GM23248 (cell line): Measurements from ENCODE around the gene PKN2. TPM values are rescaled to one million over a fixed set of nuclear protein-coding genes. Genes with fewer than 3 reads are reported as not detected.

ENCODE experiments used
- DNase-seq: peaks from one replicate; pipeline ENCODE4 v3.0.0-alpha.2; 2015
- H2AFZ ChIP-seq: fragments of 200-600 bp; sonication (generic); 2 replicates; pipeline ENCODE4 v1.6.1; 2016; ENCODE audit warnings: antibody characterized with exemption
- H3F3A ChIP-seq: fragments of 200-600 bp; sonication (generic); 2 replicates; pipeline ENCODE4 v1.6.1; 2016; ENCODE audit warnings: mild to moderate bottlenecking, antibody characterized with exemption, mixed run types; ENCODE audit not compliant: insufficient read depth
- H3K27ac ChIP-seq: fragments of 200-600 bp; sonication (generic); 2 replicates; pipeline ENCODE4 v1.5.1; 2016; ENCODE audit warnings: mild to moderate bottlenecking
- H3K27me3 ChIP-seq: fragments of 200-600 bp; sonication (generic); replicated peaks from 2 replicates; pipeline ENCODE4 v1.6.1; 2016; ENCODE audit warnings: mild to moderate bottlenecking; ENCODE audit not compliant: insufficient read depth
- H3K36me3 ChIP-seq: fragments of 200-600 bp; sonication (generic); 2 replicates; pipeline ENCODE4 v1.6.1; 2016; ENCODE audit warnings: low read depth, mild to moderate bottlenecking
- H3K4me1 ChIP-seq: fragments of 200-600 bp; sonication (generic); 2 replicates; pipeline ENCODE4 v1.6.1; 2016; ENCODE audit warnings: mild to moderate bottlenecking; ENCODE audit not compliant: insufficient read depth
- H3K4me2 ChIP-seq: fragments of 200-600 bp; sonication (generic); one replicate; pipeline ENCODE4 v1.6.1; 2016; ENCODE audit warnings: mild to moderate bottlenecking; ENCODE audit not compliant: unreplicated experiment
- H3K4me3 ChIP-seq: fragments of 200-600 bp; sonication (generic); 2 replicates; pipeline ENCODE4 v1.5.1; 2016; ENCODE audit warnings: mild to moderate bottlenecking
- H3K79me2 ChIP-seq: fragments of 200-600 bp; sonication (generic); 2 replicates; pipeline ENCODE4 v1.6.1; 2016; ENCODE audit warnings: mild to moderate bottlenecking; ENCODE audit not compliant: insufficient read depth
- H3K9ac ChIP-seq: fragments of 200-600 bp; sonication (generic); 2 replicates; pipeline ENCODE4 v1.6.1; 2016; ENCODE audit warnings: mild to moderate bottlenecking
- H3K9me2 ChIP-seq: fragments of 200-600 bp; sonication (generic); 2 replicates; pipeline ENCODE4 v1.6.1; 2016; ENCODE audit warnings: mixed run types, mild to moderate bottlenecking, moderate library complexity; ENCODE audit not compliant: insufficient read depth
- H3K9me3 ChIP-seq: fragments of 200-600 bp; sonication (generic); one replicate; pipeline ENCODE4 v1.6.1; 2017; ENCODE audit warnings: low read depth
- H4K20me1 ChIP-seq: fragments of 200-600 bp; sonication (generic); 2 replicates; pipeline ENCODE4 v1.6.0; 2016; ENCODE audit not compliant: insufficient read depth
- EZH2 ChIP-seq: fragments of 200-600 bp; sonication (generic); IDR thresholded peaks from 2 replicates; pipeline ENCODE4 v1.6.1; 2018; ENCODE audit warnings: antibody characterized with exemption, mild to moderate bottlenecking; ENCODE audit not compliant: insufficient read depth, poor library complexity, severe bottlenecking
- EZH2phosphoT487 ChIP-seq: fragments of 200-600 bp; sonication (generic); IDR thresholded peaks from 2 replicates; pipeline ENCODE4 v1.6.1; 2018; ENCODE audit warnings: antibody characterized with exemption, moderate library complexity, mild to moderate bottlenecking, low read depth; ENCODE audit not compliant: insufficient read depth
- WGBS, 2 experiments: methylation state at CpG; one replicate each; pipeline ENCODE4 v1.1.6; 2015 to 2017; ENCODE audit warnings: low lambda C conversion rate in 2 of 2, low coverage in 1 of 2; ENCODE audit errors: missing lambda C conversion rate in 2 of 2; 5-methylcytosine and 5-hydroxymethylcytosine counted together
- in situ Hi-C: fragments of 300-500 bp; cut with MboI; formaldehyde crosslinking; loops from 2 replicates; pipeline ENCODE4 v1.15.0; 2020
- polyA plus RNA-seq: library from polyadenylated mRNA; unstranded; fragments of >200 nt; fragmentation: Nextera tagmentation; extraction: Ambion mirVana; gene quantifications from 2 replicates; pipeline ENCODE4 v1.2.1, GENCODE V29; 2016
- total RNA-seq: library from RNA; depleted of rRNA; stranded (reverse); fragments of >200 nt; shearing (Covaris generic); gene quantifications from 2 replicates; pipeline ENCODE4 v1.2.3, GENCODE V29; 2014

Gene PKN2
- total and polyA plus RNA-seq, 2 experiments from 2014 or later = 24.0 to 32.6 TPM

GRCh38 chr1:88695781-88696180, 11.7 kb downstream of the PKN2 start:
- Histone ChIP-seq H3K9ac (no peak overlapping the region), H3K36me3 (no peaks in the 10 kb centered on the region), H3K4me1 (peaks cover 27% of the 10 kb centered on the region), H3K9me2 (no peaks in the 10 kb centered on the region), H4K20me1 (no peaks in the 10 kb centered on the region), H3K27ac (no peak overlapping the region), H3K27me3 (no peaks in the 10 kb centered on the region), H3K9me3 (no peaks in the 10 kb centered on the region), H3K4me2 (no peak overlapping the region), H3K79me2 (peaks cover 100% of the 10 kb centered on the region), H3F3A (peaks cover 15% of the 10 kb centered on the region), H2AFZ (no peak overlapping the region), H3K4me3 (no peak overlapping the region)
- no peak for DNase-seq
- in situ Hi-C loops = no loop called here
- TF ChIP-seq EZH2 (no peak), EZH2phosphoT487 (no peak)
- WGBS, 2 experiments = 69 to 74% methylated on average over 3 of the region's 3 CpGs

GRCh38 chr1:88697503-88697902, 13.4 kb downstream of the PKN2 start:
- peak overlapping the region; percentile 25 for H3K4me2 ChIP-seq
- no peaks in the 10 kb centered on the region for H3K36me3 ChIP-seq
- H3K4me3 ChIP-seq = no peak overlapping the region
- H3K27ac ChIP-seq = 0 out of 2 replicates have a peak overlapping the region, but pooled peaks have one; percentile 0
- in situ Hi-C loops = no loop called here
- no peaks in the 10 kb centered on the region for H3K27me3 ChIP-seq
- H2AFZ ChIP-seq = no peak overlapping the region
- peaks cover 27% of the 10 kb centered on the region for H3K4me1 ChIP-seq
- DNase-seq = peak; percentile 34
- peaks cover 100% of the 10 kb centered on the region for H3K79me2 ChIP-seq
- H3F3A ChIP-seq = peaks cover 15% of the 10 kb centered on the region
- TF ChIP-seq EZH2 (no peak), EZH2phosphoT487 (no peak)
- H3K9me3 ChIP-seq = no peaks in the 10 kb centered on the region
- no peak overlapping the region for H3K9ac ChIP-seq
- H3K9me2 ChIP-seq = no peaks in the 10 kb centered on the region
- H4K20me1 ChIP-seq = no peaks in the 10 kb centered on the region

- 50% methylated on average over 2 of the region's 2 CpGs for WGBS, 2 experiments
- H3K4me1 ChIP-seq = peaks cover 27% of the 10 kb centered on the region
- H3K4me3 ChIP-seq = no peak overlapping the region
- H3K9me2 ChIP-seq = no peaks in the 10 kb centered on the region
- no peaks in the 10 kb centered on the region for H3K36me3 ChIP-seq
- no peak overlapping the region for H2AFZ ChIP-seq
- H3K4me2 ChIP-seq = no peak overlapping the region
- H3K9me3 ChIP-seq = no peaks in the 10 kb centered on the region
- peaks cover 15% of the 10 kb centered on the region for H3F3A ChIP-seq
- no peaks in the 10 kb centered on the region for H4K20me1 ChIP-seq
- no peaks in the 10 kb centered on the region for H3K27me3 ChIP-seq
- DNase-seq = no peak
- in situ Hi-C loops = no loop called here
- TF ChIP-seq EZH2 = no peak
- no peak for TF ChIP-seq EZH2phosphoT487
- H3K9ac ChIP-seq = no peak overlapping the region
- H3K79me2 ChIP-seq = peaks cover 100% of the 10 kb centered on the region
- H3K27ac ChIP-seq = 0 out of 2 replicates have a peak overlapping the region, but pooled peaks have one; percentile 0
These were observed 14.1 kb downstream of the PKN2 start for GRCh38 chr1:88698140-88698539.

- Histone ChIP-seq H3K27me3 (no peaks in the 10 kb centered on the region), H3K4me1 (peaks cover 27% of the 10 kb centered on the region), H3K36me3 (no peaks in the 10 kb centered on the region), H3K9ac (no peak overlapping the region), H3K27ac (no peak overlapping the region), H3K9me3 (no peaks in the 10 kb centered on the region), H4K20me1 (0 out of 2 replicates have a peak, but pooled peaks cover under 1% of the 10 kb centered on the region), H3K9me2 (no peaks in the 10 kb centered on the region), H3F3A (peaks cover 15% of the 10 kb centered on the region), H3K79me2 (peaks cover 100% of the 10 kb centered on the region), H2AFZ (no peak overlapping the region), H3K4me2 (no peak overlapping the region), H3K4me3 (no peak overlapping the region)
- no peak for DNase-seq
- no peak for TF ChIP-seq EZH2
- no peak for TF ChIP-seq EZH2phosphoT487
- in situ Hi-C loops = no loop called here
- WGBS, 2 experiments = 94 to 95% methylated on average over 2 of the region's 2 CpGs
These were observed 14.7 kb downstream of the PKN2 start for GRCh38 chr1:88698764-88699163.
